GM12874 (cell line): ENCODE results near the gene SUGCT.

Source experiments
- TF ChIP-seq, protein P1 (sequence below): IDR thresholded peaks from 2 replicates; pipeline ENCODE4 v1.5.1; 2011; ENCODE audit warnings: low read depth, mild to moderate bottlenecking, control low read depth, low read length, moderate library complexity; ENCODE audit not compliant: insufficient read depth

SUGCT gene

DNA sequence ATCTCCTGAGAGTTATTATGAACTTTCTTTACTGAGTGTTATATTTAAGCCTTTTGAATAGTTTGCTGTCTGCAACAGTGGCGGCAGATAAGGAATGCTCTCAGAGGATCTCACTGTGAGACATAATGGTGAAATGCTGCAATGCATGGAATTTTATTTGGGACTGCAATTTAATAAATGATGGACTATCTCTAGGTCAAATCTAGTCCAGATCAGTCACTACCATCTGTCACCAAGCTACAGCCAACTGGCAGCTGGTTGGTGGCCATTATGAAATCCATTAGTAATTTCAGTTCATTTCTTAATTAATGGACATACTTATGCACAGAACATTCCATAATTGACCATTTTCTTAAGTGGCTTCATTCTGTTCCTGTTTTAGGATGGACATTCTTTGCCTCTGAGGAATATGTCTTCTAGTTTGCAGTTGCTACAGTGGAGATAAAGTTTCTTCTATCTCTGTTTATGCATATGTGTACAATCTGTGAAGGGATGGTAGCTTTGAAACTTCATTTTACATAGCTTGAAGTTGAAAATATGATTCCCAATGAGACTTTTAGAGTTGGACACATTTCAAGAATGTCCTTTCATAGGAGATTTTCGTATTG, 586.6 kb downstream of the SUGCT start:
- TF ChIP-seq, protein P1, sequence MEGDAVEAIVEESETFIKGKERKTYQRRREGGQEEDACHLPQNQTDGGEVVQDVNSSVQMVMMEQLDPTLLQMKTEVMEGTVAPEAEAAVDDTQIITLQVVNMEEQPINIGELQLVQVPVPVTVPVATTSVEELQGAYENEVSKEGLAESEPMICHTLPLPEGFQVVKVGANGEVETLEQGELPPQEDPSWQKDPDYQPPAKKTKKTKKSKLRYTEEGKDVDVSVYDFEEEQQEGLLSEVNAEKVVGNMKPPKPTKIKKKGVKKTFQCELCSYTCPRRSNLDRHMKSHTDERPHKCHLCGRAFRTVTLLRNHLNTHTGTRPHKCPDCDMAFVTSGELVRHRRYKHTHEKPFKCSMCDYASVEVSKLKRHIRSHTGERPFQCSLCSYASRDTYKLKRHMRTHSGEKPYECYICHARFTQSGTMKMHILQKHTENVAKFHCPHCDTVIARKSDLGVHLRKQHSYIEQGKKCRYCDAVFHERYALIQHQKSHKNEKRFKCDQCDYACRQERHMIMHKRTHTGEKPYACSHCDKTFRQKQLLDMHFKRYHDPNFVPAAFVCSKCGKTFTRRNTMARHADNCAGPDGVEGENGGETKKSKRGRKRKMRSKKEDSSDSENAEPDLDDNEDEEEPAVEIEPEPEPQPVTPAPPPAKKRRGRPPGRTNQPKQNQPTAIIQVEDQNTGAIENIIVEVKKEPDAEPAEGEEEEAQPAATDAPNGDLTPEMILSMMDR = no peak

DNA sequence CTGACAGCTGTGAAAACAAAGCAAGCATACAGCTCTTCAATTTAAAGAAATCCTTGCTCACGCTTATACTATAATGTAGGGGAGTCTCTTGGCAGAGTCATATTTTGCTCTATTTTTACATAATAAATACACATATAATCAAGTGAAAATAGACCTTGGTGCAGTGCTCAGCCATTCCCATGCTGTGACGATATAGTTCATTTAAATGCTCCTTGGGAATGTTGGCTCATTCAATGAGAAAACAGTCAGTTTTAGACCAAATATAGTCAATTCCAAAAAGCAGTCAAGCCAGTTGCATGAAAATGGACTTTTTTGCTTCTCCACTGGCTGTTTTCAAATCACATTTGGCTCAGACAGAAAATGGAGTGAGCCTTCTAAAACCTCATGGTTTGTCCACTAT, 587.4 kb downstream of the SUGCT start:
- TF ChIP-seq, protein P1 = no peak

DNA sequence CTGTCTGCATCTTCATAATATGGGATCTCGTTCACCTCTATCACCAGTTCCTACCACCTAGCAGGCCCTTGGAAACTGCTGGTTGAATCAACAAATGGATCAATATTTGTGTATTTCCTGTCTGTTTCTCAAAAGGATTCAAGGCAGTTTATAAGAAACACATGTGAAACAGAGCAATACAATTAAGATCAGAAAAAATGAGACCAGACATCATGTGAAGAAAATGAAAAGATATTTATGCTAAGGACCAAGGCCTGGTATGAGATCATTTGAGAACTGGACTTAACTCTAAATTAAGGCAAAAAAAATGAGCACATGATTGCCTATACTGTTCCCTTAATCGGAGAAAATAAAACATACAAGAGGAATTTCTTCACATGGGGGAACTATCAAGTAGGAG, 589.0 kb downstream of the SUGCT start:
- TF ChIP-seq, protein P1 = no peak

DNA sequence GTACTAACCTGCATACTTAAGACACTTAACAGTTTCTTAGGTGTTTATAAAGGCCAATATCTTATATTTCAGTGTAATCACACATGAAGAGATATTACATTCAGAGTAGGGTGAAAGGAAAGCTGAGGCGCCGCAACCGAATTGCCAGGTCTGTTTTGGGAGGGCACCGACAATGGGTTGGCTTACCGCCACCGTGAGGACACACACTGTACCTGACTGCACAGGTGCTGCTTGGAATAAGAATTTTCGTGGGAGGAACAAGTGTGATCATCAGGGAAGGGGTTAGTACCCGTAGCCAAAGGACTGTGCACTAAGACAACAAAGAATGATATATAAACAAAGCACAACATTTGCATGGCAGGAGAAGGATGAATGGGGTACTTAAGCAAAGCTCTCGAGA, 591.8 kb downstream of the SUGCT start:
- TF ChIP-seq, protein P1 = no peak

DNA sequence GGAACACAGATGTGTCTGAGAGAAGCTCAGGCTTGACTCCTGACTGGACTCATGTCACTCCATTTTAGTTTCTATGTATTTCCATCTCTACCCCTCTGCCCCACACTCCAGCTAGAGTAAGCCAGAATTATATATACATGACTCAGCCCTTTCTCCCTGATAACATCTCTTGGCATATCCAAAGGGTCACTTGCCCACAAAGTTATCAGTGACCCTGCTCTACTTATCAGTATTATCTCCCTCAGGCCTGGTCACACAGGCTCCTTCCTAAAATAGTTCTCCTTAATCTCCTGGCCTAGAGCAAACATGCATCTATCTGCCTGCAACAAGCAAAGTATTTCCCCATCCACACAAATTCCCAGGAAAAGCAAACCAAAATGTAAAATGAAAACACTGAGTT, 598.3 kb downstream of the SUGCT start:
- TF ChIP-seq, protein P1 = no peak

DNA sequence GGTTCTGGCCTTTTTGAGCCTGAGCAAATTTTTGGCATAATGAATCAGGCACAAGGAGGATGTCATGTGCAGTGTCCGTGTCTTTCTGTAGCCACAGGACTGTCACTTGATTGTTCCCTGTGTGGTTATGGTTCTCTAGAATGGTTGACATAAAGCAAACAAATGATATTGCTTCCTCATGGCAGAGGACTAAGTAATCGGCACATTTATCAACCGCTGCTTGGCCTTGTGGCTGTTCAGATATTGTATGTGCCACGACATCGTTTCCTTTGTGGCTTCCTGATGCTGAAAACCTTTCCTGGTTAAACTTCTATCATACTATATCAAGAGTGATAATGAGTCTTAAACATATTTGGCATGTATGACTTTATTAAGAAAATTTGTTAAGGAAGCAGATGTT, 598.8 kb downstream of the SUGCT start:
- TF ChIP-seq, protein P1 = no peak

DNA sequence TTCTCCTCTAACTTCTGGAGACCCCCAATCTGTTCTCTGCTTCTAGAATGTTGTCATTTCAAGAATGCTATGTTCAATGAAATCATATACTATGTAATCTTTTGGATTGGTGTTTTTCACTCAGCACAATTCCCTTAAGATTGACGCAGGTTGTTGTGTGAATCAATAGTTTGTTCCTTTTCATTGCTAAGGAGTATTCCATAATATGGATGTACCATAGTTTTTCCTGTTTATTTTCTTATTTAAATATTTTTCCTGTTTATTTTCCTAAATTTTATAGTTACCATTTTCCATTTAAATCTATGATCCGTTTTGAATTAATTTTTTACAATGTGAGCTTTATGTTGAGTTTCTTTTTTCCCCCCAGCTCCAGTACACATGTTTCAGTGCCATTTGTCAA, 604.5 kb downstream of the SUGCT start:
- TF ChIP-seq, protein P1 = no peak
